Natural killer cell (primary cell): ENCODE data around the gene DOK6. TPM values are rescaled to one million over a fixed set of nuclear protein-coding genes. Genes with fewer than 3 reads are reported as not detected.

Experiments used
- ATAC-seq, 3 donors: fragments of 150-1000 bp in 2 of 3; fragments of 200-7000 bp in 1 of 3; cut with Tn5 transposase; 1 replicate in 1 of 3; 2 replicates in 2 of 3; pipeline ENCODE4 v1.10.0; 2021; ENCODE audit warnings: mild to moderate bottlenecking in 2 of 3, moderate library complexity in 2 of 3
- DNase-seq, 2 donors: peaks; one replicate each; pipeline versions ENCODE4 v3.0.0 to v3.0.0-alpha.2; 2013 to 2021; ENCODE audit warnings: mixed read lengths in 1 of 2
- H3K27ac ChIP-seq: one replicate; pipeline ENCODE4 v1.5.1; 2013; ENCODE audit warnings: mild to moderate bottlenecking, low read length
- H3K27me3 ChIP-seq: one replicate; pipeline ENCODE4 v1.6.1; 2013; ENCODE audit warnings: low read length; ENCODE audit not compliant: control insufficient read depth, insufficient read depth
- H3K36me3 ChIP-seq: one replicate; pipeline ENCODE4 v1.6.1; 2013; ENCODE audit warnings: low read length; ENCODE audit not compliant: control insufficient read depth, insufficient read depth
- H3K4me1 ChIP-seq: one replicate; pipeline ENCODE4 v1.6.1; 2013; ENCODE audit warnings: low read length; ENCODE audit not compliant: control insufficient read depth, insufficient read depth
- H3K4me3 ChIP-seq: one replicate; pipeline ENCODE4 v1.5.1; 2013; ENCODE audit warnings: low read length
- H3K9me3 ChIP-seq: one replicate; pipeline ENCODE4 v1.6.1; 2013; ENCODE audit warnings: low read length; ENCODE audit not compliant: control insufficient read depth, insufficient read depth
- H3K27ac Mint-ChIP-seq, 2 donors: one replicate each; pipeline ENCODE4 v1.8.0; 2022; ENCODE audit warnings: mild to moderate bottlenecking in 2 of 2, mixed read lengths in 2 of 2, moderate library complexity in 1 of 2
- H3K27me3 Mint-ChIP-seq, 2 donors: one replicate each; pipeline ENCODE4 v1.8.0; 2022; ENCODE audit warnings: low read depth in 2 of 2, mixed read lengths in 2 of 2
- H3K36me3 Mint-ChIP-seq: one replicate; pipeline ENCODE4 v1.8.0; 2022; ENCODE audit warnings: mixed read lengths
- H3K4me1 Mint-ChIP-seq, 2 donors: one replicate each; pipeline ENCODE4 v1.8.0; 2022; ENCODE audit warnings: mixed read lengths in 2 of 2
- H3K4me3 Mint-ChIP-seq: one replicate; pipeline ENCODE4 v1.8.0; 2022; ENCODE audit warnings: mild to moderate bottlenecking, moderate library complexity, mixed read lengths
- H3K9me3 Mint-ChIP-seq, 2 donors: one replicate each; pipeline ENCODE4 v1.8.0; 2022; ENCODE audit warnings: mixed read lengths in 2 of 2
- WGBS: methylation state at CpG from one replicate; pipeline ENCODE4 v1.1.7; 2013; ENCODE audit warnings: missing lambda C conversion rate; ENCODE audit not compliant: insufficient coverage; 5-methylcytosine and 5-hydroxymethylcytosine counted together
- intact Hi-C: fragments of 100-400 bp; cut with micrococcal nuclease; formaldehyde crosslinking; loops from one replicate; pipeline ENCODE4 v1.14.2; 2022
- total RNA-seq, 4 donors: library from RNA; stranded (reverse); fragments of 120-200 nt in 1 of 4; gene quantifications; one replicate each; pipeline versions ENCODE4 v1.2.3 to v1.2.4, GENCODE V29; 2013 to 2022
- TF ChIP-seq, protein P1 (sequence below): fragments of 200-600 bp; IDR thresholded peaks from one replicate; pipeline ENCODE4 v1.8.0; 2022; ENCODE audit warnings: antibody characterized with exemption

The DOK6 gene
- total RNA-seq, 3 donors from 2014 or later (not counting 1 experiment from before 2014, with no cell fraction given) = 0.02 TPM; not detected in 2

DNA sequence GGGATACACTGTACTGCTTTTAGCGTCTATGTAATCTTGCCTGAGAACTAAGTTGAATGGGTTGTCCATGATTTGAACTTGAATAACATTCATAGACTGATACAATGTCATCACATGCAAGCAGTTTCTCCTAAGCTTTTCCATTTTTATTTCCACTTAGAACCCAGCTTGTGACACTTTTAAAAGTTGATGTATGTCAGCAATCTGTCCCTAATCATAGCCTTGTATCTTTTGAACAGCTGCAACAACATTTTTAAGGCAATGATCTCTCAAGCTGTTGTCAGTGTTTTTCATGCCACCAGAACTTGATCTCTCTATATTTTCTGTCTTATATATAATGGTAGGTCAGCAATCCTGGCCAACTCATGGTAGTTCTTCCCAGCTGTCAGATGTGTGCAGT is 185.0 kb downstream of the DOK6 start:
- no peak for DNase-seq
- 100% methylated on average over 1 of the region's 1 CpG for WGBS

DNA sequence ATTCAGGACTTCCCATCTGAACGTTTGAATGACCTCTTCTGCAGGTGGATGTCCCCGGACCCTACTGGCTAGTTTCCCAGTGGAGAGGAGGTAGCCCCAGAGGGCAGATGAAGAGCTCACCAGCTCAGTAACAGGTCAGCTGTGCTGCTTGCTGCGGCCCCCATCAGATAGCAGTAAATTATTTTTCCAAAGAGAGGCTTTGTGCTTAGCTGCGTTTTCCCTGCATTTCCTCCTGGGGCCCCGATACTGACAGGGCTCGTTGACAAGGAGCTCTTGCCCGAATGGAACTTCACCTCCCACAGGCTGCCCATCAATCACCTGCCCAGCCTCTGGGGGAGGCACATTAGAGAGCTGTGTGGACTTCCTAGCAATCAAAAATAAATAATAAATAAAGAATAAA is 185.8 kb downstream of the DOK6 start:
- no peaks in the 10 kb centered on the region for H3K36me3 Mint-ChIP-seq
- H3K9me3 ChIP-seq = no peaks in the 10 kb centered on the region

More for the DNA sequence above, 185.0 kb downstream of the DOK6 start:
- H3K36me3 ChIP-seq = no peaks in the 10 kb centered on the region
- ATAC-seq = no peak
- Mint-ChIP-seq H3K36me3 (no peaks in the 10 kb centered on the region), H3K27me3 (peaks cover 16 to 25% of the 10 kb centered on the region in 2 donors), H3K27ac (no peak overlapping the region), H3K4me3 (no peak overlapping the region), H3K4me1 (no peaks in the 10 kb centered on the region), H3K9me3 (no peaks in the 10 kb centered on the region)
- H3K9me3 ChIP-seq = no peaks in the 10 kb centered on the region
- H3K27ac ChIP-seq = no peak overlapping the region
- H3K4me1 ChIP-seq = no peaks in the 10 kb centered on the region
- no peaks in the 10 kb centered on the region for H3K27me3 ChIP-seq
- H3K4me3 ChIP-seq = no peak overlapping the region
- TF ChIP-seq, protein P1, sequence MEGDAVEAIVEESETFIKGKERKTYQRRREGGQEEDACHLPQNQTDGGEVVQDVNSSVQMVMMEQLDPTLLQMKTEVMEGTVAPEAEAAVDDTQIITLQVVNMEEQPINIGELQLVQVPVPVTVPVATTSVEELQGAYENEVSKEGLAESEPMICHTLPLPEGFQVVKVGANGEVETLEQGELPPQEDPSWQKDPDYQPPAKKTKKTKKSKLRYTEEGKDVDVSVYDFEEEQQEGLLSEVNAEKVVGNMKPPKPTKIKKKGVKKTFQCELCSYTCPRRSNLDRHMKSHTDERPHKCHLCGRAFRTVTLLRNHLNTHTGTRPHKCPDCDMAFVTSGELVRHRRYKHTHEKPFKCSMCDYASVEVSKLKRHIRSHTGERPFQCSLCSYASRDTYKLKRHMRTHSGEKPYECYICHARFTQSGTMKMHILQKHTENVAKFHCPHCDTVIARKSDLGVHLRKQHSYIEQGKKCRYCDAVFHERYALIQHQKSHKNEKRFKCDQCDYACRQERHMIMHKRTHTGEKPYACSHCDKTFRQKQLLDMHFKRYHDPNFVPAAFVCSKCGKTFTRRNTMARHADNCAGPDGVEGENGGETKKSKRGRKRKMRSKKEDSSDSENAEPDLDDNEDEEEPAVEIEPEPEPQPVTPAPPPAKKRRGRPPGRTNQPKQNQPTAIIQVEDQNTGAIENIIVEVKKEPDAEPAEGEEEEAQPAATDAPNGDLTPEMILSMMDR = no peak
- intact Hi-C loops = no loop called here

DNA sequence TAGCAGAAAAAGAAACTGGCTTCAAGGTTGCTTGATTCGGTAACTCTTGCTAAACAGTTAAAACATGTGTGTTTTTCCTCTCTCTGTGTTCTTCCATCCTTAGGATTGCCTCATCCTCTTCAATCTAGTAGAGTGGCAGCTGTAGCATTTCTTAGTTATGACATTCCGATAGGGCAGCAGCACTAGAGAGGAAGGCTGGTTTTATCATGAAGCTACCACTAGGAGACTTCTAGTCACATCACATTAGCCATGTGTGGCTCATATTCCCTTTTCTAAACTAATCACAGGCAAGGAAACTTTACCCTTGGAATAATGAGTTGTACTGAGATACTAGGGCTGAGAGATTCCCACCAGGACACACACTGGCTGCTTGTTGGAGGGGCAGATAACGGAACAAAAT is 187.6 kb downstream of the DOK6 start:
- WGBS = 92% methylated on average over 3 of the region's 3 CpGs
- intact Hi-C loops = no loop called here

More for the DNA sequence above, 185.8 kb downstream of the DOK6 start:
- Histone ChIP-seq H3K4me3 (no peak overlapping the region), H3K4me1 (no peaks in the 10 kb centered on the region), H3K27ac (no peak overlapping the region), H3K36me3 (no peaks in the 10 kb centered on the region), H3K27me3 (no peaks in the 10 kb centered on the region)
- TF ChIP-seq, protein P1 = no peak
- 44% methylated on average over 7 of the region's 7 CpGs for WGBS
- Mint-ChIP-seq H3K4me1 (no peaks in the 10 kb centered on the region), H3K4me3 (no peak overlapping the region), H3K27me3 (peaks cover 16 to 25% of the 10 kb centered on the region in 2 donors), H3K9me3 (no peaks in the 10 kb centered on the region), H3K27ac (no peak overlapping the region)
- intact Hi-C loops = no loop called here
- ATAC-seq (no peak), DNase-seq (no peak)

More for the DNA sequence above, 187.6 kb downstream of the DOK6 start:
- DNase-seq (no peak), ATAC-seq (no peak)
- H3K4me1 ChIP-seq = no peaks in the 10 kb centered on the region
- H3K36me3 Mint-ChIP-seq = no peaks in the 10 kb centered on the region
- H3K9me3 ChIP-seq = no peaks in the 10 kb centered on the region
- H3K4me3 Mint-ChIP-seq = no peak overlapping the region
- H3K36me3 ChIP-seq = no peaks in the 10 kb centered on the region
- no peaks in the 10 kb centered on the region for H3K9me3 Mint-ChIP-seq
- H3K27ac ChIP-seq = no peak overlapping the region
- H3K4me1 Mint-ChIP-seq = no peaks in the 10 kb centered on the region
- H3K27ac Mint-ChIP-seq = no peak overlapping the region
- no peak overlapping the region for H3K4me3 ChIP-seq
- peaks cover 19 to 25% of the 10 kb centered on the region in 2 donors for H3K27me3 Mint-ChIP-seq
- TF ChIP-seq, protein P1 = no peak
- no peaks in the 10 kb centered on the region for H3K27me3 ChIP-seq
